Activated gamma-delta T cell treated with anti-CD3 and anti-CD28 coated beads, Interleukin-2, amount 50 U/mL, for 16 hours (primary cell): ENCODE measurements around the gene ADAMTS2.
"Not testable (repeated sequence)": the region's sequence is repeated elsewhere in the genome, so short reads cannot be mapped to it uniquely, and the experiment has no call there.

Source experiments
- DNase-seq: peaks from one replicate; pipeline ENCODE4 v3.0.0-alpha.2; 2020; ENCODE audit warnings: low read depth

The ADAMTS2 gene

GRCh38 chr5:179217356-179217755, 127.9 kb downstream of the ADAMTS2 start:
- no peak for DNase-seq

DNA sequence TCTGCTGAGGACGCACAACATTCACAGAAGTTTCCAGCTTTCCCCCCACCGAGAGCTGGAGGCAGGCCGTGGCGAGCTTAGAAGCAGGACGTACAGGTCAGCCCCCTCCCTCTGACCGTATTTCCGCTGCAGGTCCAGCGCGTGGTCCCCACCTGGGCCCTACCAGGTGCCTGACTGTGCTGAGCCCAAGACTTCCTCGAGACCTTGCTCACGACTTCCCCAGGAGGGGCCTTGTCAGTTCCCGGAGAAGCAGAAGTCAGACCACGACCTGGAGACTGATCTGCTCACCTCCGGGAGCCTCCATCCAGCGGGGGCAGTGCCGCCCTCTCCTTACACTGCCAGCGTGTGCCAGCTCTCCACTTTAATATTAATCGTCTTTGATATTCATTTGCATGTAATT, 128.9 kb downstream of the ADAMTS2 start:
- not testable (repeated sequence) for DNase-seq

DNA sequence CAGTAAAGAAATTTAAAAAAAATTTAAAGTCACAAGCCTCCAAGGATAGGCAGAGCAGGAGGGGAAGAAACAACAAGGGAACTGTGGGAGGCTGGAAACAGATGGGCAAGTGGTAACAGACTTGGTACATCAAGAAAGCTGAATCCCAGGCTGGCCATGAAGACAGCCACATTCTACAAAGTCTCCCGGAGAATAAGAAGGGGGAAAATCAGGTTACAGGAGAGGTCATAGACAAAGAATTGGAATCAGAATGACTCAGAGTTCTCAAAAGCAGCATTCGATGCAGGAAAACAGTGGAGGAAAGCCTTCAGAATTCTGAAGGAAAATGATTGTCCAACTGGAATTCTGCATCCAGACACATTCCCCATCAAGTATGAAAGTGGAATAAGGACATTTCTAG, 129.7 kb downstream of the ADAMTS2 start:
- no peak for DNase-seq

DNA sequence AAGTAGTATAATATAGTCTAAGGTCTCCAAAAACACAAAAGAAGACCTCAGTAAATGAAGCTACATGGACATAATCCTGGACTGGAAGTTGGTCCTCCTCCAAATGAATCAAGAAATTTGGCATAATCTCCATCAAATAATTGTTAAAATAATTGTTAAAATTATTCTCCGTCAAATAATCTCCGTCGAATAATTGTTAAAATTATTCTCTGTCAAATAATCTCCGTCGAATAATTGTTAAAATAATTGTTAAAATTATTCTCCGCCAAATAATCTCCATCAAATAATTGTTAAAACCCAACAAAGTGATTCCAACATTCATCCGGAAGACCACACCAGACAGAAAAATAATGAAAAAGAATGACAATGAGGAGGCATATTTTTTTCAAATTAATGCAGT, 130.6 kb downstream of the ADAMTS2 start:
- no peak for DNase-seq

DNA sequence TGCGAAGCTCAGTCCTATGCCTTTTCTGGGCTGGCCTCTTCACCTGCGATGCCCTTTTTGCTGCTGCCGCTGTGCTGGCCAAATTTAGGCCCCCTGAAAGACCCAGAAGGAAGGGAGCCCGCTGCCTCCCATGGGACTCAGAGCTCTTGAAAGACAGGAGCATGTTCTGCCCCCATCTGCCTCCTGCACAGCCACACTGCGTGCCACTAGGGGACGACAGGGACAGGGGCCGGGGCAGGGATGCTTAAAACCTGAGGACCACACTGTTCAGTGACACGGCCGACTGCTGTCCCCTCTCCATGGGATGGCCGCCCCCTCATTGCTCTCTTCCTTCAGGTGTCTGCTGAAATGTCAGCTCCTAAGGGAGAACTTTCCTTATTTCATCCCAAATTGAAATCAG, 132.4 kb downstream of the ADAMTS2 start:
- no peak for DNase-seq

DNA sequence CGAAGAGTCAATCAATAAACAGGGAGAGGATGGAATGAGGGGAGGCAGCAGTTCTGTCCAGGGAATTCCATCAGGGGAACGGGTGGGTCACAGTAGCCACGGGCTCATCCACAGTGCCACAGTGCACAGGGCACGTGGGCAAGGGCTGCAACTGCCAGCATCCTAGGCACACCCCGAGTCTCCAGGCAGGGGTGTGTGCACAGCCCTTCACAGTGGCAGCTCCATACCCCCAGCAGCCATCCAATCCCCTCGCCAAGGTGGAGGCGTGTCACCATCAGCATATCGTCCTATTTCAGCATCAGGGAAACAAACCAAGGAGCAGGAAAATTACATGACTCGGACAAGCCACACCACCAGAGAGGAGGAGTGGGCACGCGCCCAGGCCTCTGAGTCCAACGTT, 133.6 kb downstream of the ADAMTS2 start:
- no peak for DNase-seq

- DNase-seq: no peak
Observed at GRCh38 chr5:179211068-179211467, 134.2 kb downstream of the ADAMTS2 start.

DNA sequence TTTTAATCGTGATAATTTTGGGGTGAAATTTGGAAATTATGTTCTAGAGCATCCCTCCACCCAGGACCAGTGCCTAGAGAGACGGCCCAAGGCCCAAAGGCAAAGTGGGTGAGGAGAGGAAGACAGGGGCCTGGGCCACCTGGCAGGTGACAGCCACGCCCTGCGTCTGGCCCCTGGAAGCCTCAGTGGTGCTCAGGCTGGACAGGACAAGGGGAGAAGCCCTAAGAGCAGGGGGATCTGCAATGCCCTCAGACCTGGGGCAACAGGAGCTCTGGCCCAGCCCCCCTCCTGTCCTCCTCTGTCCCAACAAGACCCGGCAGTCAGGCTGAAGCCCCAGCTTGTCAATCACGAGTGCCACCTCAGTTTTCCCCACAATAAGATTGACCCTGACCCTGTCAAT, 134.8 kb downstream of the ADAMTS2 start:
- DNase-seq: no peak

GRCh38 chr5:179209359-179210150, 135.7 kb downstream of the ADAMTS2 start:
- no peak for DNase-seq

- no peak for DNase-seq
Observed at GRCh38 chr5:179208706-179209358, 136.4 kb downstream of the ADAMTS2 start.

- DNase-seq: no peak
Observed at GRCh38 chr5:179207920-179208705, 137.1 kb downstream of the ADAMTS2 start.

DNA sequence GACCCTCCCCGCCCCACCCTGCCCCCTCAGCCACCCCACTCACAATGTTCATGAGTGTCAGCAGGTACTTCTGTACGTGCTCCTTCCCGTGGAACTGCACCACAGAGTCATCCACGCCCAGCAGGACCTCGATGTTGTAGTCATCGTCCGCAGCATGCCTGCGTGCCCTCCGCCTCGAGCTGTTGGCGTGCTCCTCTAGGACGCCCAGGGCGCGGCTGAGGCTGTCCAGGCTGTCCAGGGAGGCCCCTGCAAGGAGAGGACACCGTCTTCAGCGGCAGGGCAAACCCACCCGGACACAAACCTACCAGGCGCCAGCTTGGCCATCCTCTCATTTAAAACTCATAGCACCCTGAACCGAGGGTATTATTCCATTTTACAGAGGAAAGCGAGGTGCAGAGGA, 137.8 kb downstream of the ADAMTS2 start:
- DNase-seq: no peak

DNA sequence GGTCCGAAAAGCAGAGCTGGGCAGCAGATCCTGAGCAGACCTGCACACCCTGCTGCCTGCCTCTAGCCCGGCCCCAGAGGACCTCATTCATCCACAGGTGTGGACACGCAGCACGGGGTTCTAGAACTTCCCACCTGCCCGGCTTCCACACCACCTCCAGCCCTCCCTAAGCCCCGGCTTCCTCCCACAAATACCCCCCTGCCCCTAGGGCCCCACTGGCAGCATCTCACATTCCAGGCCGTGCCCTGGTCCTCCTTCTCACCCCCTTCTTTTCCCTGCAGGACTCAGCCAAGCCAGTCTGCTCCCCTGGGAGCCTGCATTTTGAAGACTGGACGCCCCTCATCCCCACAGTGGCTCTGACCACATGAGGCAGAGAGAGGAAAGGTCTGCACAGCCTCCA, 138.9 kb downstream of the ADAMTS2 start:
- DNase-seq: no peak

- no peak for DNase-seq
Observed at GRCh38 chr5:179205277-179205676, 140.0 kb downstream of the ADAMTS2 start.

GRCh38 chr5:179204572-179204971, 140.7 kb downstream of the ADAMTS2 start:
- DNase-seq: no peak

DNA sequence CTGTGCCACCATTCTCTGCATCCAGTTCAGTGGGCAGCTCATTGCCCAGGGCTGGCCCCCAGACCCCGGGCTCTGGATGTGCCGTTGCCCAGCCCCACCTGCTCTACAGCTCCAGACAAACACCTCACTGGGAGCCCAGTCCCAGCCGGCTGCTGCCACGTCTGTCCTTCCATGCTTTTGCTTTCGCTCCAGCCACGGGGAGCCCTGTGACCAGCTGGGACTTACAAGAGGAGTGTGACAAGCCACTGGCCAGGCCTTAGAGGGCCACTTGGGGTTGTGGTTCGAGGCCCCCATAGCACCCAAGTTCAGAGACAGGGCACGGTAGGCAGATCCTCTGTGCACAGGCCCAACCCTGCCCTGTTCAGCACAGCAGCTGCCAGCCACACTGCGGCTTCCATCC, 142.0 kb downstream of the ADAMTS2 start:
- no peak for DNase-seq

DNA sequence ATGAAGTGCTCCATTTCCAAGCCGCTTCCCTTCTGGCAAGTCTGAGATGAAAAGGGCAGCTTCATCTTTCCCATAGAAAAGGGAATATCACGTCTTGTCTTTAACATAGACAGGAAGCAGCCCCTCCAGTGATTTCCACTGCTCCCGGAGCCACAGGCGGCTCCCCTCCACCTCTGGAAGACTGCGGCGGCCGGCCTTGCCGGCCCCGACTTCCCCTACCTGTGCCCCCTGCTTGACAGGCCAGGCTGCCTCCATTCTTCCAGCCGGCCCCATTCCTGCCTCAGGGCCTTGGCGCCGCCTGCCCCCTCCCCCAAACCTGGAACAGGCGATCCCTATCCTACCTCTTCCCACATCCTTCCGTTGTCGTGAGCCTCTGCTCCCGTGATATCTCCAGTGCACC, 143.3 kb downstream of the ADAMTS2 start:
- DNase-seq: no peak

- no peak for DNase-seq
Observed at GRCh38 chr5:179199246-179199645, 146.0 kb downstream of the ADAMTS2 start.

DNA sequence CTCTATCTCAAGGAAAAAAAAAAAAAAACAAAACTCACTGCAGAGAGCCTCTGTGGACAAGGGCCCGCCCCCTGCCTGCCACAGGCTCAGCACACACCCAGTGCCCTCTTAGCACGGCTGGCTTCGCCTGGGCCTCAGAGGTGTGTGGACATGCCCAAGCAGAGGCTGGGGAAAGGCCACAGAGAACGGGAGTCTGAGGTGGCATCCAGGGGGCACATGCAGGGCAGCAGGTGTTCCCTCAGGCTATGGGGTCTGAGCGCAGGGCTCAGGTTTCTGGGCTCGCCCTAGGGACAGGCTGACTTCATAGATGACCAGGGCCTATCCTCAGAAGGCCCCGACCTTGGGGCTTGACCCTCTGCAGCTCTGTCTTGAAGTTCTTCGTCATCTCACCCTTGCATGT, 146.4 kb downstream of the ADAMTS2 start:
- no peak for DNase-seq

DNA sequence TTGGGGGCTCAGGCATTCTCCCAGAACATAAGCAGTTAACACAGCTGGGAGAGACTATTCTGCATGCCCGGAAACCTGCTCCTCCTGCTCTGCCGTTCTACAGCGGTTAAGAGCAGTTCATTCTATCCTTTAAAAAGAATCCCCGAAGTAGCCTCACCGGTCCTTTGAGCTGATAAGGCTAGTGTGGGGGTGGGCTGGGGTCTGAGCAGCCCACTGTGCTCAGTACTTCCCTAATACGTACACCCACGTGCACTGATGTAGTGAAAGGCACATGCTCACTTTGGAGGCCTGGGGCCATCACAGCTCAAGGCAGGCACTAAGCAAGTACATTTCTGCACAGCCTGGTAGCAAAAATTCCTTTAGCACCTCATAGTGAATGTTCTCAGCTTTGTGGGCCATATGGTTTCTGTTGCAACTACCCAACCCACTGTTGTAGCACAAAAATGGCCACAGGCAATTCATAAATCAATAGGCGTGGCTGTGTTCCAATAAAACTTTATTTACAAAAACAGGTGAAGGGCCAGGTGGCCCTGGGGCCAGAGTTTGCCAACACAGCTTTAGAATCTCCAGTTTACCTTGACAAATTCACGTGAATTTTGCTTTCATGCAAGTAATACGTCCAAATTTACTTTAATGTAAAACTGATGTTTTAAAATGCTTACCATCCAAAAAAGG, 148.7 kb downstream of the ADAMTS2 start:
- DNase-seq: no peak

- no peak for DNase-seq
Observed at GRCh38 chr5:179195561-179196404, 149.5 kb downstream of the ADAMTS2 start.
